Small intestine (tissue), 7 donors: ENCODE data around the gene ZNF512. TPM values are rescaled to one million over a fixed set of nuclear protein-coding genes. Genes with fewer than 3 reads are reported as not detected.

Source experiments
- DNase-seq, 2 donors: peaks; one replicate each; pipeline versions ENCODE4 v3.0.0 to v3.0.0-alpha.2; 2013
- FAIRE-seq: peaks from 2 replicates; lab custom pipeline; 2012; peaks lifted over from hg19 to GRCh38; lab: Jason Lieb, UNC
- H3K27ac ChIP-seq, 3 donors: one replicate each; pipeline ENCODE4 v1.5.1; 2013; ENCODE audit warnings: low read length in 2 of 3, mild to moderate bottlenecking in 2 of 3, control low read depth in 1 of 3, inconsistent platforms in 1 of 3, low read depth in 1 of 3, moderate library complexity in 1 of 3
- H3K27me3 ChIP-seq, 3 donors: one replicate each; pipeline ENCODE4 v1.6.1; 2013; ENCODE audit warnings: low read length in 3 of 3, inconsistent platforms in 1 of 3; ENCODE audit not compliant: control insufficient read depth in 3 of 3, insufficient read depth in 3 of 3
- H3K36me3 ChIP-seq, 3 donors: one replicate each; pipeline ENCODE4 v1.6.1; 2013; ENCODE audit warnings: low read length in 3 of 3, inconsistent platforms in 1 of 3, low read depth in 1 of 3, mild to moderate bottlenecking in 1 of 3, moderate library complexity in 1 of 3; ENCODE audit not compliant: control insufficient read depth in 3 of 3, insufficient read depth in 2 of 3
- H3K4me1 ChIP-seq, 3 donors: one replicate each; pipeline ENCODE4 v1.6.1; 2013; ENCODE audit warnings: low read length in 2 of 3, inconsistent platforms in 1 of 3, low read depth in 1 of 3, mild to moderate bottlenecking in 1 of 3, moderate library complexity in 1 of 3; ENCODE audit not compliant: control insufficient read depth in 3 of 3, insufficient read depth in 2 of 3
- H3K4me3 ChIP-seq, 3 donors: one replicate each; pipeline ENCODE4 v1.5.1; 2013; ENCODE audit warnings: low read length in 3 of 3, control low read depth in 1 of 3, inconsistent platforms in 1 of 3, low read depth in 1 of 3, mild to moderate bottlenecking in 1 of 3, moderate library complexity in 1 of 3
- H3K9me3 ChIP-seq, 2 donors: one replicate each; pipeline ENCODE4 v1.6.1; 2013; ENCODE audit warnings: low read depth in 1 of 2, low read length in 1 of 2; ENCODE audit not compliant: control insufficient read depth in 2 of 2, insufficient read depth in 1 of 2
- WGBS, 3 donors: extraction: QIAGEN DNeasy Blood & Tissue Kit; methylation state at CpG; one replicate each; pipeline ENCODE4 v1.1.7; 2013; 5-methylcytosine and 5-hydroxymethylcytosine counted together
- polyA plus RNA-seq, 4 donors: library from polyadenylated mRNA; stranded (reverse) in 3 of 4; unstranded in 1 of 4; fragments of 200-250 nt in 3 of 4; fragments of 120-200 nt in 1 of 4; gene quantifications; one replicate each; pipeline versions ENCODE4 v1.2.1 to v1.2.3, GENCODE V29; 2013
- donor health status: healthy with polysubstance abuse.
- donor health status: control.
- donor health status: control.
- donor health status: Bipolar disorder and iron deficiency.
- donor health status: healthy.

The ZNF512 gene
- polyA plus RNA-seq, 4 donors, result 3.4 to 34.3 (median 7.2) TPM

DNA sequence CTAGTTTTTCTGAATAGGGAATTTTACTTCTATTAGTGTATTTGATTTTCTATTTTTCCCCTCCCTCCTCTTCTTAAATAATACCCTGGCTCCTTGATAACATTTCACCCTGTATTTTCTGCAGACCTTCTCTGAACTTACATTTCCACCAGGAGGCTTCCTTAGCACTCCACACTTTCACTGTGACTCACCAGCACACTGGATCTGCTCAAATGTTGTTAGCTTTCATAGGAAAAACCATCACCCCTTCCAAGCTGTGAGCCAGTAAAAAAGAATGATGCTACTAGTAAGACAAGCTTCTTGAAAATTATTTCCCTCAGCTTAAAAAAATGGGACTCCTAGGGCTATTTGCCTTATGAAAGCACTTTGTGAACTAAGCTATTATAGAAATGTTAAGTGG lies 64.4 kb downstream of the ZNF512 start:
- Histone ChIP-seq H3K4me3 (no peak overlapping the region), H3K27ac (no peak overlapping the region), H3K36me3 (peaks cover 9 to 33% (median 10%) of the 10 kb centered on the region in 3 donors), H3K4me1 (no peaks in the 10 kb centered on the region), H3K9me3 (no peaks in the 10 kb centered on the region), H3K27me3 (no peaks in the 10 kb centered on the region)
- DNase-seq (no peak), FAIRE-seq (no peak)

DNA sequence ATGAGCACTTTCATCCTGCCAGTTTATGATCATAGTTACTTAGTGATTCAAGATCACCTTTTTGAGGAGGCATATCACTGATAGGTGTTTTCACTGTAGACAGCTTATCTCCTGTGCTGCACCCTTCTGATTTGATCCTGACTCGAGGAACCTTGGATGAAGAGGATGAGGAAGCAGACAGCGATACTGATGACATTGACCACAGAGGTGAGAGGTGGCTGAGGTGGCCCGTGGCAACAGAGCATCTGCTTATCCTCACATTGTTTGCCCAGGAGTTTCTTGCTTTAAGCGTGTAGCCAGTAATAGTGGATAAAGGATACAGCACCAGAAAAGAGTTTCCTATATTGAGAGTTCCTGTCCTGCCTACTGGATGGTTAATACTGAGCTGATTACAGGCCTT lies 64.9 kb downstream of the ZNF512 start:
- H3K27ac ChIP-seq, result no peak overlapping the region

DNA sequence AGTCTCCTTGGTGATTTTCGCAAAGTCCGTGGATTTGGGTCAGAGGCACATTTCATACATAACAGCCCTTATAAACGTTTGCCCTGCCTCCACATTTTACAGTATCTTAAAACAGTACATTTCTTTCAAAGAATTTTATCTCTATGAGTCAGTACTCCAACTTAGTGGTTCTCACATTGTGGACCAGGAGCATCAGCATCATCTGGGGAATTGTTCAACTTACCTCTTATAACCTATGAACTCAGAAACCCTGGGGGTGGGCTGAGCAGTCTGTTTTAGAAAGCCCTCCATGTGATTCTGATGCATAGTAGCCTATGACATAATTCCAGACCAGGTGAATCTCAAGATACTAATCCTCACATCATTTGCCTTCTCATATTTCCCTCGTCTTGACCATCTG lies 68.2 kb downstream of the ZNF512 start:
- 79 to 83% (median 82%) methylated on average over 4 of the region's 4 CpGs for WGBS, 3 donors
- FAIRE-seq, result no peak

More for the DNA sequence above, 64.9 kb downstream of the ZNF512 start:
- no peaks in the 10 kb centered on the region for H3K27me3 ChIP-seq
- no peak overlapping the region for H3K4me3 ChIP-seq
- no peaks in the 10 kb centered on the region for H3K9me3 ChIP-seq
- FAIRE-seq, result no peak
- DNase-seq, result no peak
- H3K36me3 ChIP-seq, result peaks cover 10 to 29% (median 12%) of the 10 kb centered on the region in 3 donors
- WGBS, 3 donors, result 76 to 90% (median 80%) methylated on average over 4 of the region's 4 CpGs
- no peaks in the 10 kb centered on the region for H3K4me1 ChIP-seq

DNA sequence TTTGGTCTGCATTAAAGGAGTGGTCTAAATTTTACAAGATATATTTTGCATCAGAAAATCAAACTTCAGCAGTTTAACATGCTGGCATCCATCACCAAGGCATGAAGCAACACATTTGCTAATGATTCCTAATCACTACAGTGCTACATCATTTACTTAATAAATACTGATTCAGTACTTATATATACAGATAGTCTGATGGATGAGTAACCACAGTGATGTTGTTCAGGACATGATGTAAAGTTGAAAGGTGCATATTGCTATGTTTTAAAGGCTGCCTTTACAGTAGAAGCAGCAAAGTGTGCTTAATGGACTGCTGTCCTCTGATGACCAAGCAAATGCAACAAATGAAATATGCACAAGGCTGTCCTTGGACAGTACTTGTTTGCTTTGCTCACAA lies 69.5 kb downstream of the ZNF512 start:
- DNase-seq (no peak), FAIRE-seq (no peak)
- peaks cover 24 to 33% (median 32%) of the 10 kb centered on the region in 3 donors for H3K36me3 ChIP-seq
- no peak overlapping the region for H3K27ac ChIP-seq
- H3K4me1 ChIP-seq, result no peaks in the 10 kb centered on the region
- no peak overlapping the region for H3K4me3 ChIP-seq
- no peaks in the 10 kb centered on the region for H3K9me3 ChIP-seq
- no peaks in the 10 kb centered on the region for H3K27me3 ChIP-seq

More for the DNA sequence above, 68.2 kb downstream of the ZNF512 start:
- Histone ChIP-seq H3K27me3 (no peaks in the 10 kb centered on the region), H3K27ac (no peak overlapping the region), H3K9me3 (no peaks in the 10 kb centered on the region), H3K4me3 (no peak overlapping the region), H3K4me1 (no peaks in the 10 kb centered on the region), H3K36me3 (peaks cover 24 to 27% (median 26%) of the 10 kb centered on the region in 3 donors)
- no peak for DNase-seq

DNA sequence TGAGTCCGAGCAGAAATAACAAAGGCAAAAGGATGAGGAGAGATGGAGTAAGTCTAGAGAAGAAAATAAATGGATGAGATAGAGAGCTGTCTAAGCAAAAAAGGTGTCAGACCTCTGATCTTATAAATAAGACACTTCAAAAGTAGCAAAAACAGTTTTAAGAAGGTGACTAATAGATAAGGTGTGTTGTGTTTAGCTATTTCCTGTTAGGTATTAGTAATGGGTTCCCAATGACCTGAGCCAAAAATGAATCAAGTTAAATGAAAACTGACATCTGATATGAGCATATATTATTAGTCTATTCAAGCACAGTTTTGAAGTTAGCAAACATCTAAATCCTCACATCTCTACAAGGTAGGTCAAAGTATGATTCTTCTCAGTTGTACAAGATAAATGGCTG lies 69.9 kb downstream of the ZNF512 start:
- H3K36me3 ChIP-seq, result peaks cover 27 to 34% (median 33%) of the 10 kb centered on the region in 3 donors
- H3K9me3 ChIP-seq, result no peaks in the 10 kb centered on the region
- no peak for DNase-seq
- H3K27ac ChIP-seq, result no peak overlapping the region
- FAIRE-seq, result no peak
- H3K4me1 ChIP-seq, result no peaks in the 10 kb centered on the region
- WGBS, 3 donors, result 86 to 93% (median 90%) methylated on average over 1 of the region's 1 CpG
- H3K4me3 ChIP-seq, result no peak overlapping the region
- H3K27me3 ChIP-seq, result no peaks in the 10 kb centered on the region

DNA sequence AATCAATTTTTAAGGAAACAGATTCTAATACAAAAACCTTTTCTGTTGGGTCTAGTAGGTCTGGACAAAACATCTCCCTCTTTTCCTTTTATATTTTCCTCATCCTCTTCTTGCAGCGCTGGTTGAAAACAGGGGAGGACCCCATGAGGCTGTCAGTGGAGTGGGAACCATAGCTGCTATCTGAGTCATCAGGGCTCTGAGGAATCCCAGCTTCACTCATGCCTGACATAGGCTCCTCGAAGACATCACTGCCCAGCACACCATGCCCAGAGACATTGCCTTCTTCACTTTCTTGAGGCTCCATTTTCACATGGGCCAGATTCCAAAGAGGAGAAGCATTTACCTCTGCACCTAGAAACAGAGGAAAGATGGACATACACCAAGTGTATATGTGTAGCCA lies 70.6 kb downstream of the ZNF512 start:
- H3K27me3 ChIP-seq, result no peaks in the 10 kb centered on the region
- H3K4me1 ChIP-seq, result no peaks in the 10 kb centered on the region
- peaks cover 27 to 31% (median 29%) of the 10 kb centered on the region in 3 donors for H3K36me3 ChIP-seq
- no peaks in the 10 kb centered on the region for H3K9me3 ChIP-seq
- WGBS, 3 donors, result 92 to 97% (median 93%) methylated on average over 2 of the region's 2 CpGs
- no peak overlapping the region for H3K27ac ChIP-seq
- DNase-seq (no peak), FAIRE-seq (no peak)
- H3K4me3 ChIP-seq, result no peak overlapping the region

DNA sequence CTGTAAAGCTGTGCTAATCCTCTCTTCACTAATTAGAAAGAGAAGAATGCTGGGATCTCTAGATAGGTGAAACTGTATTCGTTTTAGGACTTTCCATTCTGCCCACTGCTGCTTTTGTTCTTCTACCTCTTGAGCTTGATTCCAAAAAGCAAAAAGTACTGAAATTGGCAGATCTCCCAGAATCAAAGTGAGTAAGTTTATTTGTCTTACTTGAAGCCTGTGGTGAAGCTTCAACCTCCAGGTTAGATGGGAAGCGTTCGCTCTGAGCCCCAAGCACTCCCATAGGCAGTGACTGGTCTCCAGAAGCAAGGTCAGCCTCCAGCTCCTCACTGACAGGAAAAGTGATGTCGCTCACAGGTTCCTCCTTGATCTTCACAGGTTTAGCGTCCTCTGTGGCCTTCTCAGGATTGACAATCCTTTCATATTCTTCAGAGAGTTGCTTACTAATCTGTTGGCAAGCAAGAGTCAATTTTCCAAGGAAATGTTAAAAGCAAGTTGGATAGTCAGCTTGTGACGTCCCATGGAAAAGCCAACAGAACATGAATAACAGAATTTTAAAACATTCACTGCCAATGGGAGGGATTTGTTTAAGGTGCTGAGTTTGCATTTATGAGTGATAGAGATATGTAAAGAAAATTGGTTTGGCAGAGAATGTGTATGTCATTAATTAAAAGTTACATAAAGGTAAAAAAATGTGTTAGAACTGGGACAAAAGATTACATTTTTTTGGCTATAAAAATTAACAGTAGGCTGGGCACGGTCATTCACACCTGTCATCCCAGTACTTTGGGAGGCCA lies 72.5 kb downstream of the ZNF512 start:
- Histone ChIP-seq H3K27me3 (no peaks in the 10 kb centered on the region), H3K36me3 (peaks cover 26 to 27% (median 26%) of the 10 kb centered on the region in 3 donors), H3K9me3 (no peaks in the 10 kb centered on the region), H3K4me1 (no peaks in the 10 kb centered on the region), H3K4me3 (no peak overlapping the region), H3K27ac (no peak overlapping the region)
- 92 to 93% (median 93%) methylated on average over 7 of the region's 7 CpGs for WGBS, 3 donors
- no peak for DNase-seq
- FAIRE-seq, result no peak

DNA sequence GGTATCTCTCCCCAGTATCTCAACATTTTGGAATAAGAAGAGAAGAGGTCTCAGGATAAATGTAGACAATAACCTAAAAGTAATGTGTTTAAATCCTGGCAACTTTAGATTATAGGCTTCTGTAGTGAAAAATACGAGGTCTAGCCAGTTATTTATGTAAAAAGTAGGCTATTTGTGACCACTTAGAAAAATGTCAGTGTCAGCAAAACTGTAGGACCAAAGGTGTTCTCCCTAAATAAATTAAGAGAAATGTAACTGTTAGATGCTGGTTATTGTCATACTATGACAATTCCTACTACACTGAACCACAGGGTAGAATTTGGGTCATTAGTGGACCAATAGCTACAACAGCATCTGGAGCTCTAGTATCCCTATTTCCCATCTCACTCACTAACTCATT lies 78.5 kb downstream of the ZNF512 start:
- no peaks in the 10 kb centered on the region for H3K9me3 ChIP-seq
- no peaks in the 10 kb centered on the region for H3K27me3 ChIP-seq
- no peak overlapping the region for H3K4me3 ChIP-seq
- FAIRE-seq (no peak), DNase-seq (no peak)
- 85 to 91% (median 88%) methylated on average over 1 of the region's 1 CpG for WGBS, 3 donors
- H3K4me1 ChIP-seq, result peaks cover 10 to 12% (median 12%) of the 10 kb centered on the region in 3 donors
- peaks cover 6 to 19% (median 15%) of the 10 kb centered on the region in 3 donors for H3K36me3 ChIP-seq
- H3K27ac ChIP-seq, result no peak overlapping the region
